Measurements from ENCODE around the gene CLEC18C.
A peak's percentile ranks its signal among the peaks of the same experiment; 100 is the strongest.
"Not testable (repeated sequence)": the region's sequence is repeated elsewhere in the genome, so short reads cannot be mapped to it uniquely, and the experiment has no call there.

CLEC18C gene

GRCh38 chr16:70222574-70222973 lies 49.0 kb downstream of the CLEC18C start:
- DNase-seq: not testable (repeated sequence)

DNA sequence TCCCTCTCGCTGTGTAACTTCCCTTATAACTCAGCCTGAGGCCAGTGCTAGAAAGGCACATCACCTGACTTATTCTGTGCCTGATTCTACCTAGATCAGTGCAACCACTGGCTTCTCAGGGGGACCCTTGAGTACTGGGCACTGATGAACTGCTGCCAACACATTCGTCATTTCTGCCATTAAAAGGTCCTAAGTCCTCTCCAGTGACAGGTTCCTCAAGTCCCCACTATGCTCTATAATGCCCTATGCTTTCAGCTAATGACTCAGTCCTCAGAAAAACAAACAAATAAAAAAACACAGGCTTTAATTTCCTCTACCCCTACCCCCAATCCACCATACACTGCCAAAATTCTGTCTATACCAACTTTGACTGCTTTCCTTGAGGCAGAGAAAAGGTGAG lies 49.6 kb downstream of the CLEC18C start:
- DNase-seq: peak; percentile 20

GRCh38 chr16:70223971-70224513 lies 50.5 kb downstream of the CLEC18C start:
- not testable (repeated sequence) for DNase-seq

DNA sequence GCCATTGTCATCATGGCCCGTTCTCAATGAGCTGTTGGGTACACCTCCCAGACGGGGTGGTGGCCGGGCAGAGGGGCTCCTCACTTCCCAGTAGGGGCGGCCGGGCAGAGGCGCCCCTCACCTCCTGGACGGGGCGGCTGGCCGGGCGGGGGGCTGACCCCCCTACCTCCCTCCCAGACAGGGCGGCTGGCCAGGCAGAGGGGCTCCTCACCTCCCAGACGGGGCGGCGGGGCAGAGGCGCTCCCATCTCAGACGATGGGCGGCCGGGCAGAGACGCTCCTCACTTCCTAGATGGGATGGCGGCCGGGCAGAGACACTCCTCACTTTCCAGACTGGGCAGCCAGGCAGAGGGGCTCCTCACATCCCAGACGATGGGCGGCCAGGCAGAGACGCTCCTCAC lies 51.1 kb downstream of the CLEC18C start:
- DNase-seq: not testable (repeated sequence)

- DNase-seq: not testable (repeated sequence)
These were observed 51.8 kb downstream of the CLEC18C start for GRCh38 chr16:70225430-70225829.

- not testable (repeated sequence) for DNase-seq
These were observed 52.4 kb downstream of the CLEC18C start for GRCh38 chr16:70226024-70226423.

- not testable (repeated sequence) for DNase-seq
These were observed 58.2 kb downstream of the CLEC18C start for GRCh38 chr16:70231831-70232230.

Measured in DMS53 (cell line).